T-cell (primary cell): Measurements from ENCODE around the gene CLIC3. TPM values are rescaled to one million over a fixed set of nuclear protein-coding genes. Genes with fewer than 3 reads are reported as not detected.

Experiments
- ATAC-seq, 4 experiments: fragments of 200-7000 bp in 3 of 4; fragments of 150-1000 bp in 1 of 4; cut with Tn5 transposase; replicated peaks in 1 of 4; 1 replicate in 3 of 4; 2 replicates in 1 of 4; pipeline ENCODE4 v1.10.0; 2021; ENCODE audit warnings: moderate library complexity in 3 of 4, mild to moderate bottlenecking in 2 of 4, moderate number of reproducible peaks in 1 of 4
- CTCF ChIA-PET, 2 donors: fragments of 300-600 bp; sonication (Branson Sonifier 250); formaldehyde crosslinking; loops; one replicate each; lab custom pipeline; 2022; ENCODE audit warnings: antibody characterized with exemption in 2 of 2; lab: Charles Lee
- POLR2A ChIA-PET, 2 donors: fragments of 300-600 bp; sonication (Branson Sonifier 250); formaldehyde crosslinking; loops; one replicate each; lab custom pipeline; 2022; ENCODE audit warnings: antibody characterized with exemption in 2 of 2; lab: Charles Lee
- DNase-seq, 35 experiments: peaks; one replicate each; pipeline versions ENCODE4 v3.0.0 to v3.0.0-alpha.2; 2013 to 2023
- H3K27ac ChIP-seq: one replicate; pipeline ENCODE4 v1.5.1; 2013; ENCODE audit warnings: low read length
- H3K27me3 ChIP-seq, 2 experiments: replicated peaks in 1 of 2; 1 replicate in 1 of 2; 2 replicates in 1 of 2; pipeline versions ENCODE4 v1.6.1 to v1.7.0; 2013; ENCODE audit warnings: low read length in 1 of 2, mixed read lengths in 1 of 2; ENCODE audit not compliant: control insufficient read depth in 2 of 2, insufficient read depth in 2 of 2; ENCODE audit errors: extremely low read depth in 1 of 2
- H3K36me3 ChIP-seq, 2 donors: 1 replicate in 1 of 2; 2 replicates in 1 of 2; pipeline versions ENCODE4 v1.6.1 to v1.7.0; 2013; ENCODE audit warnings: low read length in 1 of 2; ENCODE audit not compliant: control insufficient read depth in 2 of 2, insufficient read depth in 1 of 2; ENCODE audit errors: extremely low read depth in 1 of 2
- H3K4me1 ChIP-seq, 2 experiments: 1 replicate in 1 of 2; 2 replicates in 1 of 2; pipeline versions ENCODE4 v1.6.1 to v1.7.0; 2013; ENCODE audit warnings: low read length in 2 of 2, mixed read lengths in 1 of 2; ENCODE audit not compliant: insufficient read depth in 2 of 2, control insufficient read depth in 1 of 2; ENCODE audit errors: extremely low read depth in 1 of 2
- H3K4me3 ChIP-seq, 2 donors: 1 replicate in 1 of 2; 2 replicates in 1 of 2; pipeline versions ENCODE4 v1.5.1 to v1.7.0; 2013; ENCODE audit warnings: mild to moderate bottlenecking in 2 of 2, low read length in 1 of 2, moderate library complexity in 1 of 2; ENCODE audit not compliant: control insufficient read depth in 1 of 2; ENCODE audit errors: extremely low read depth in 1 of 2
- H3K9me3 ChIP-seq: 2 replicates; pipeline ENCODE4 v1.7.0; 2013
- H3K27ac Mint-ChIP-seq, 2 donors: one replicate each; pipeline ENCODE4 v1.8.0; 2020 to 2021; ENCODE audit warnings: mild to moderate bottlenecking in 2 of 2, mixed read lengths in 2 of 2
- H3K27me3 Mint-ChIP-seq, 2 donors: one replicate each; pipeline ENCODE4 v1.8.0; 2021 to 2022; ENCODE audit warnings: mixed read lengths in 2 of 2
- H3K36me3 Mint-ChIP-seq: one replicate; pipeline ENCODE4 v1.8.0; 2021; ENCODE audit warnings: mixed read lengths
- H3K4me1 Mint-ChIP-seq, 3 donors: one replicate each; pipeline ENCODE4 v1.8.0; 2020 to 2022; ENCODE audit warnings: mixed read lengths in 3 of 3, mild to moderate bottlenecking in 1 of 3
- H3K4me3 Mint-ChIP-seq, 3 donors: one replicate each; pipeline ENCODE4 v1.8.0; 2020 to 2022; ENCODE audit warnings: mild to moderate bottlenecking in 3 of 3, mixed read lengths in 3 of 3, moderate library complexity in 3 of 3
- H3K9me3 Mint-ChIP-seq, 3 donors: one replicate each; pipeline ENCODE4 v1.8.0; 2020 to 2022; ENCODE audit warnings: mixed read lengths in 3 of 3
- whole genome bisulfite sequencing: methylation state at CpG from one replicate; pipeline ENCODE4 v1.1.5; 2013; ENCODE audit warnings: missing lambda C conversion rate; ENCODE audit not compliant: insufficient coverage; 5-methylcytosine and 5-hydroxymethylcytosine counted together
- total RNA-seq, 35 experiments: library from RNA in 6 of 35; stranded (reverse) in 6 of 35; fragments of 120-200 nt in 1 of 35; gene quantifications; one replicate each; pipeline versions ENCODE4 v1.2.1 to v1.2.4 and lab custom pipeline; 2013 to 2026

The CLIC3 gene
- total RNA-seq, 5 donors from 2014 or later (not counting 1 experiment from before 2014, with no cell fraction given): 5.4 to 24.7 (median 8.0) TPM

- Mint-ChIP-seq H3K4me3 (no peak overlapping the region), H3K9me3 (no peaks in the 10 kb centered on the region), H3K27me3 (no peaks in the 10 kb centered on the region), H3K27ac (no peak overlapping the region), H3K36me3 (peaks cover 6% of the 10 kb centered on the region), H3K4me1 (peaks cover 0 to 9% (median 3%) of the 10 kb centered on the region in 3 donors)
- ATAC-seq: no peak
- Histone ChIP-seq H3K27ac (no peak overlapping the region), H3K36me3 (peaks cover 6 to 30% of the 10 kb centered on the region in 2 donors), H3K4me3 (no peak overlapping the region), H3K9me3 (no peaks in the 10 kb centered on the region), H3K4me1 (peaks cover 0 to 26% of the 10 kb centered on the region in 2 experiments), H3K27me3 (no peaks in the 10 kb centered on the region)
- DNase-seq: no peak
- 96% methylated on average over 29 of the region's 32 CpGs for WGBS
- POLR2A ChIA-PET: no interaction called here
- CTCF ChIA-PET: no interaction called here
Measured at GRCh38 chr9:137020771-137021567, 24.6 kb upstream of the CLIC3 start.

GRCh38 chr9:137019891-137020683, 23.7 kb upstream of the CLIC3 start:
- H3K4me1 Mint-ChIP-seq: peaks cover 0 to 7% (median 0%) of the 10 kb centered on the region in 3 donors
- no peak overlapping the region for H3K4me3 Mint-ChIP-seq
- Histone ChIP-seq H3K9me3 (no peaks in the 10 kb centered on the region), H3K27ac (no peak overlapping the region), H3K4me3 (no peak overlapping the region), H3K4me1 (peaks cover 0 to 17% of the 10 kb centered on the region in 2 experiments), H3K27me3 (no peaks in the 10 kb centered on the region), H3K36me3 (peaks cover 6 to 37% of the 10 kb centered on the region in 2 donors)
- no peaks in the 10 kb centered on the region for H3K9me3 Mint-ChIP-seq
- ATAC-seq: no peak
- no peak overlapping the region for H3K27ac Mint-ChIP-seq
- H3K36me3 Mint-ChIP-seq: peaks cover 8% of the 10 kb centered on the region
- WGBS: 96% methylated on average over 23 of the region's 34 CpGs
- CTCF ChIA-PET: interaction anchor here in 1 of 2 donors (0.6 kb wide), 1 partner anchor 532 kb away, joined by 6 read pairs; no protein-coding TSS in a partner anchor
- no peak for DNase-seq
- POLR2A ChIA-PET: interaction anchor here in 1 of 2 donors (0.7 kb wide), 1 partner anchor 11 kb away, joined by 3 read pairs; no protein-coding TSS in a partner anchor
- H3K27me3 Mint-ChIP-seq: no peaks in the 10 kb centered on the region

GRCh38 chr9:137018761-137019559, 22.6 kb upstream of the CLIC3 start:
- Histone ChIP-seq H3K36me3 (peaks cover 6 to 48% of the 10 kb centered on the region in 2 donors), H3K27me3 (no peaks in the 10 kb centered on the region), H3K27ac (no peak overlapping the region), H3K9me3 (no peaks in the 10 kb centered on the region), H3K4me3 (no peak overlapping the region), H3K4me1 (peaks cover 0 to 9% of the 10 kb centered on the region in 2 experiments)
- H3K4me3 Mint-ChIP-seq: no peak overlapping the region
- ATAC-seq: no peak
- POLR2A ChIA-PET: interaction anchor here in 1 of 2 donors (0.7 kb wide), 1 partner anchor 12 kb away, joined by 3 read pairs; no protein-coding TSS in a partner anchor
- WGBS: 94% methylated on average over 21 of the region's 36 CpGs
- no peak for DNase-seq
- H3K36me3 Mint-ChIP-seq: peaks cover 8% of the 10 kb centered on the region
- no peaks in the 10 kb centered on the region for H3K27me3 Mint-ChIP-seq
- CTCF ChIA-PET: no interaction called here
- H3K27ac Mint-ChIP-seq: no peak overlapping the region
- no peaks in the 10 kb centered on the region for H3K9me3 Mint-ChIP-seq
- H3K4me1 Mint-ChIP-seq: peaks cover 0 to 4% (median 0%) of the 10 kb centered on the region in 3 donors

GRCh38 chr9:137017791-137018497, 21.6 kb upstream of the CLIC3 start:
- Mint-ChIP-seq H3K27ac (no peak overlapping the region), H3K4me3 (no peak overlapping the region), H3K9me3 (no peaks in the 10 kb centered on the region), H3K4me1 (peaks cover 0 to 2% (median 0%) of the 10 kb centered on the region in 3 donors), H3K36me3 (peaks cover 8% of the 10 kb centered on the region), H3K27me3 (no peaks in the 10 kb centered on the region)
- 94% methylated on average over 33 of the region's 45 CpGs for WGBS
- ChIA-PET POLR2A (no interaction called here), CTCF (no interaction called here)
- Histone ChIP-seq H3K27me3 (no peaks in the 10 kb centered on the region), H3K27ac (no peak overlapping the region), H3K4me1 (peaks cover 0 to 9% of the 10 kb centered on the region in 2 experiments), H3K4me3 (no peak overlapping the region), H3K36me3 (peaks cover 6 to 48% of the 10 kb centered on the region in 2 donors), H3K9me3 (no peaks in the 10 kb centered on the region)
- ATAC-seq (no peak), DNase-seq (no peak)

GRCh38 chr9:137017071-137017470, 20.7 kb upstream of the CLIC3 start:
- CTCF ChIA-PET: no interaction called here
- no peak overlapping the region for H3K4me3 Mint-ChIP-seq
- DNase-seq (no peak), ATAC-seq (no peak)
- H3K27me3 Mint-ChIP-seq: no peaks in the 10 kb centered on the region
- 97% methylated on average over 28 of the region's 28 CpGs for WGBS
- no peaks in the 10 kb centered on the region for H3K9me3 Mint-ChIP-seq
- peaks cover 11% of the 10 kb centered on the region for H3K36me3 Mint-ChIP-seq
- H3K27ac Mint-ChIP-seq: no peak overlapping the region
- H3K4me1 Mint-ChIP-seq: peaks cover 0 to under 1% (median 0%) of the 10 kb centered on the region in 3 donors
- Histone ChIP-seq H3K9me3 (no peaks in the 10 kb centered on the region), H3K4me3 (no peak overlapping the region), H3K27me3 (no peaks in the 10 kb centered on the region), H3K4me1 (peaks cover 0 to 9% of the 10 kb centered on the region in 2 experiments), H3K36me3 (peaks cover 6 to 52% of the 10 kb centered on the region in 2 donors), H3K27ac (no peak overlapping the region)
- POLR2A ChIA-PET: no interaction called here
